Cardiac septum (tissue), 1 donor: ENCODE measurements around the gene PAX2. TPM values are rescaled to one million over a fixed set of nuclear protein-coding genes. Genes with fewer than 3 reads are reported as not detected.

Source experiments
- total RNA-seq: library from RNA; stranded (reverse); fragmentation: NEBNext Ultra II Directional; extraction: Animal tissue kit (Norgen Biotek cat#: 25700); gene quantifications from one replicate; pipeline ENCODE4 v1.2.1, GENCODE V29; 2021
- donor health status: DM: no; HTN: no; CAD: no.

Gene PAX2
- total RNA-seq, 1 donor from 2014 or later: not detected

Other genes with a start within 250 kb of the PAX2 start
- 7.4 TPM for gene SEC31B, start 225.7 kb upstream of the PAX2 start, total RNA-seq
- gene NDUFB8, start 215.7 kb upstream of the PAX2 start, total RNA-seq: 351 TPM
- 53.7 TPM for gene HIF1AN, start 209.6 kb upstream of the PAX2 start, total RNA-seq
- 22.8 TPM for gene SLF2, start 167.4 kb downstream of the PAX2 start, total RNA-seq
- 1.0 TPM for gene SEMA4G, start 223.9 kb downstream of the PAX2 start, total RNA-seq
- gene MRPL43, start 241.9 kb downstream of the PAX2 start, total RNA-seq: 51.7 TPM
- 5.2 TPM for gene TWNK, start 242.0 kb downstream of the PAX2 start, total RNA-seq